Left ventricle myocardium inferior (tissue), 1 donor: Measurements from ENCODE around the gene FBXO40. TPM values are rescaled to one million over a fixed set of nuclear protein-coding genes. Genes with fewer than 3 reads are reported as not detected.
"Not testable (repeated sequence)": the region's sequence is repeated elsewhere in the genome, so short reads cannot be mapped to it uniquely, and the experiment has no call there.

ENCODE experiments used
- DNase-seq: peaks from one replicate; pipeline ENCODE4 v3.0.0-alpha.2; 2020
- H3K27ac ChIP-seq: fragments of 200-600 bp; replicated peaks from 2 replicates; pipeline ENCODE4 v1.8.0; 2021
- H3K27me3 ChIP-seq: fragments of 200-600 bp; 2 replicates; pipeline ENCODE4 v1.8.0; 2021; ENCODE audit warnings: low read depth
- H3K36me3 ChIP-seq: fragments of 200-600 bp; 2 replicates; pipeline ENCODE4 v1.8.0; 2021
- H3K4me1 ChIP-seq: fragments of 200-600 bp; 2 replicates; pipeline ENCODE4 v1.8.0; 2021
- H3K4me3 ChIP-seq: fragments of 200-600 bp; 2 replicates; pipeline ENCODE4 v1.8.0; 2021; ENCODE audit warnings: mild to moderate bottlenecking, moderate library complexity
- H3K9me3 ChIP-seq: fragments of 200-600 bp; replicated peaks from 2 replicates; pipeline ENCODE4 v1.8.0; 2021
- intact Hi-C: fragments of 100-400 bp; cut with micrococcal nuclease; formaldehyde crosslinking; loops from one replicate; pipeline ENCODE4 v1.11.0; 2022
- total RNA-seq: library from RNA; stranded (reverse); fragmentation: NEBNext Ultra II Directional; extraction: Animal tissue kit (Norgen Biotek cat#: 25700); gene quantifications from one replicate; pipeline ENCODE4 v1.2.1, GENCODE V29; 2021
- TF ChIP-seq, protein P1 (sequence below): fragments of 200-600 bp; IDR thresholded peaks from 2 replicates; pipeline ENCODE4 v1.8.0; 2021; ENCODE audit warnings: antibody characterized with exemption, mild to moderate bottlenecking, borderline replicate concordance
- donor health status: DM: no; HTN: yes; CAD: no; lungs with severe emphysema.

Gene FBXO40
- total RNA-seq, 1 donor from 2014 or later = 245 TPM

GRCh38 chr3:121574449-121574848, 18.7 kb upstream of the FBXO40 start:
- H3K27ac ChIP-seq = no peak overlapping the region
- intact Hi-C loops = no loop called here
- H3K36me3 ChIP-seq = no peaks in the 10 kb centered on the region
- TF ChIP-seq, protein P1, sequence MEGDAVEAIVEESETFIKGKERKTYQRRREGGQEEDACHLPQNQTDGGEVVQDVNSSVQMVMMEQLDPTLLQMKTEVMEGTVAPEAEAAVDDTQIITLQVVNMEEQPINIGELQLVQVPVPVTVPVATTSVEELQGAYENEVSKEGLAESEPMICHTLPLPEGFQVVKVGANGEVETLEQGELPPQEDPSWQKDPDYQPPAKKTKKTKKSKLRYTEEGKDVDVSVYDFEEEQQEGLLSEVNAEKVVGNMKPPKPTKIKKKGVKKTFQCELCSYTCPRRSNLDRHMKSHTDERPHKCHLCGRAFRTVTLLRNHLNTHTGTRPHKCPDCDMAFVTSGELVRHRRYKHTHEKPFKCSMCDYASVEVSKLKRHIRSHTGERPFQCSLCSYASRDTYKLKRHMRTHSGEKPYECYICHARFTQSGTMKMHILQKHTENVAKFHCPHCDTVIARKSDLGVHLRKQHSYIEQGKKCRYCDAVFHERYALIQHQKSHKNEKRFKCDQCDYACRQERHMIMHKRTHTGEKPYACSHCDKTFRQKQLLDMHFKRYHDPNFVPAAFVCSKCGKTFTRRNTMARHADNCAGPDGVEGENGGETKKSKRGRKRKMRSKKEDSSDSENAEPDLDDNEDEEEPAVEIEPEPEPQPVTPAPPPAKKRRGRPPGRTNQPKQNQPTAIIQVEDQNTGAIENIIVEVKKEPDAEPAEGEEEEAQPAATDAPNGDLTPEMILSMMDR = no peak
- no peaks in the 10 kb centered on the region for H3K4me1 ChIP-seq
- H3K4me3 ChIP-seq = no peak overlapping the region
- no peak for DNase-seq
- H3K27me3 ChIP-seq = no peaks in the 10 kb centered on the region
- H3K9me3 ChIP-seq = no peaks in the 10 kb centered on the region

- intact Hi-C loops = no loop called here
- Histone ChIP-seq H3K36me3 (no peaks in the 10 kb centered on the region), H3K4me1 (no peaks in the 10 kb centered on the region), H3K27ac (no peak overlapping the region), H3K4me3 (no peak overlapping the region), H3K27me3 (no peaks in the 10 kb centered on the region), H3K9me3 (no peaks in the 10 kb centered on the region)
- no peak for DNase-seq
- TF ChIP-seq, protein P1 = no peak
Measured at GRCh38 chr3:121581691-121582090, 11.5 kb upstream of the FBXO40 start.

DNA sequence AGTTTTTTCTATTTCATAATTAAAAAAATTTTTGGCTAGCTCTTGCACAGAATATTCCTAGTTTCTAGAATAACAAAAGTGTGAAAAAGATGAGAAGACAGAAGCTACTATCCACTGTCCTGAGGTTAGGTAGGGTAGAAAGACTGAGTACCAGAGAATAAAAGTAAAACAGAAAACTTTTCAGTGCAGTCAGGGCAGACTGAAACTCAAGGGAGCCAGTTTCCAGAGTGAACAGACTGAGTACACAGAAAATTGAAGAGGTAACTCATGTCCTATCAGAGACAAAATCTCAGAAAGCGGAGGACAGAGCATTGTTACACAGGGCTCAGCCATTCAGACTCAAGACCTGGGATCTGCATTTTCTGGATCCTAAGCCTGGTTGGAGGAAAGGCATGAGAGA, 8.8 kb upstream of the FBXO40 start:
- Histone ChIP-seq H3K36me3 (no peaks in the 10 kb centered on the region), H3K4me1 (no peaks in the 10 kb centered on the region), H3K9me3 (no peaks in the 10 kb centered on the region), H3K27ac (no peak overlapping the region), H3K4me3 (no peak overlapping the region), H3K27me3 (no peaks in the 10 kb centered on the region)
- no peak for DNase-seq
- intact Hi-C loops = no loop called here
- TF ChIP-seq, protein P1 = no peak

DNA sequence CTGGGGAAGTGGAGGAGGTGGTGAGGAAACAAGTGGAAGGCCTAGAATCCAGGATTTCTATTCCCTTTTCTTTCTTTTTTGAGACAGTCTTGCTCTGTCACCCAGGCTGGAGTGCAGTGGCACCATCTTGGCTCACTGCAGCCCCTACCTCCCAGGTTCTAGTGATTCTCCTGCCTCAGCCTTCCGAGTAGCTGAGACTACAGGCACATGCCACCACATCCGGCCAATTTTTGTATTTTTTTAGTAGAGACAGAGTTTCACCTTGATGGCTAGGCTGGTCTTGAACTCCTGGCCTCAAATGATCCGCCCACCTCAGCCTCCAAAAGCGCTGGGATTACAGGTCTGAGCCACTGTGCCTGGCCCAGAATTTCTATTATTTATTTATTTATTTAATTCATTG, 627 bp downstream of the FBXO40 start:
- H3K27me3 ChIP-seq, DNase-seq, H3K36me3 ChIP-seq, H3K9me3 ChIP-seq, intact Hi-C loops: not testable (repeated sequence)
- H3K4me1 ChIP-seq = peaks cover 26% of the 10 kb centered on the region
- peak overlapping the region; percentile 65 for H3K4me3 ChIP-seq
- H3K27ac ChIP-seq = peak overlapping the region; percentile 92

DNA sequence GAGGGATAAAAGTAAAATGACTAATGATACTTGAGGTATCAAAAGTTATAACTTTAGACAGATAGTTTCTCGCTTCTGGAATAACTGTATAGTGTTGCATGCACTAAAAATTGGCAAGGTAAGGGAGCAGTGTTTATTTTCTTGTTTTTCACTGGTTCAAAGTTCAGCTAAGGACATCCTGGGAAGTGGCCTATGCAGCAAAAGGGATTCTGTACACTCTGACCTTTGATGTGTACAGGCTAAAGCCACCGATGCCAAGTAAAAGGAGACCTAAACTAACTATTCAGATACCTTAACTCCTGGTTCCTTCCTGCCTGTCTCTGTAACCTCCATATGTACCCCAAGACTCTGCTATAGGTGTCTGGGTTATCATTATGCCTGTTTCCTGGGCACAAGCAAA, 1.7 kb downstream of the FBXO40 start:
- Histone ChIP-seq H3K9me3 (no peaks in the 10 kb centered on the region), H3K36me3 (no peaks in the 10 kb centered on the region), H3K27me3 (no peaks in the 10 kb centered on the region), H3K27ac (peak overlapping the region; percentile 92), H3K4me3 (peak overlapping the region; percentile 65), H3K4me1 (peaks cover 32% of the 10 kb centered on the region)
- TF ChIP-seq, protein P1 = no peak
- no peak for DNase-seq
- intact Hi-C loops = no loop called here

- Histone ChIP-seq H3K27ac (peak overlapping the region; percentile 92), H3K27me3 (no peaks in the 10 kb centered on the region), H3K36me3 (no peaks in the 10 kb centered on the region), H3K4me3 (peak overlapping the region; percentile 65), H3K4me1 (peaks cover 43% of the 10 kb centered on the region), H3K9me3 (no peaks in the 10 kb centered on the region)
- intact Hi-C loops = no loop called here
- TF ChIP-seq, protein P1 = no peak
- peak; percentile 29 for DNase-seq
Measured at GRCh38 chr3:121595765-121596406, 2.7 kb downstream of the FBXO40 start.
